ENCODE measurements around the gene PGAM1. TPM values are rescaled to one million over a fixed set of nuclear protein-coding genes. Genes with fewer than 3 reads are reported as not detected.

Gene PGAM1
- total RNA-seq, 6 donors from 2014 or later: 55.5 to 184 (median 137) TPM

GRCh38 chr10:97381626-97382025 lies 44.4 kb upstream of the PGAM1 start:
- no peak for DNase-seq
- Histone ChIP-seq H3K27me3 (no peaks in the 10 kb centered on the region), H3K27ac (no peak overlapping the region), H3K4me3 (no peak overlapping the region), H3K4me1 (no peaks in the 10 kb centered on the region), H3K36me3 (peaks cover 2 to 71% (median 38%) of the 10 kb centered on the region in 4 donors), H3K9me3 (no peaks in the 10 kb centered on the region)
- ATAC-seq (ENCODE audit: low FRiP score in 2 of 2): no peak
- WGBS, 2 donors: 94 to 95% methylated on average over 8 of the region's 8 CpGs
- no peak for TF ChIP-seq POLR2AphosphoS5 (IDR thresholded peaks at IDR 0.05)
- no peak for TF ChIP-seq EP300 (IDR thresholded peaks at IDR 0.05)

DNA sequence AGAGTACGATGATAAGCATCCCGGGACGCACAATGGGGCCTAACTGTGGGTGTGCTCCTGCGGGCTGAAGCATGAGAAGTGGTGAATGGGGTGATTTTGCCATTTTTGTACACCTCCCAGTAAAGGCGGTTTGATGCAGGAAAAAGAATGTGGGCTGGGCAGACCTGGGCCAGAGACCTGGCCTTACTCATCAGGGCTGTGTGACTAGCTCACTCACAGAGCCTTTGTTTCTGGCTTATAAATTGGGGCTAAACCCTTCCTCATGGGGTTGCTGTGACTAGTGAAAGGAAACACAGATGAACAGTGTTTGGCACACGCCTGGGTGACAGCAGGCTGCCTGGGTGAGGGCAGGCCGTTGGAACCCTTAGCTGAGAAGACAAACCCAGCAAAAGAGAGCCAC lies 42.8 kb upstream of the PGAM1 start:
- no peaks in the 10 kb centered on the region for H3K9me3 ChIP-seq
- H3K36me3 ChIP-seq: peaks cover 2 to 72% (median 45%) of the 10 kb centered on the region in 4 donors
- no peak for DNase-seq
- H3K27me3 ChIP-seq: no peaks in the 10 kb centered on the region
- H3K4me3 ChIP-seq: no peak overlapping the region
- no peaks in the 10 kb centered on the region for H3K4me1 ChIP-seq
- TF ChIP-seq EP300 (IDR thresholded peaks at IDR 0.05) (no peak), POLR2AphosphoS5 (IDR thresholded peaks at IDR 0.05) (no peak), POLR2A (IDR thresholded peaks at IDR 0.05) (no peak)
- TF ChIP-seq, protein P1, sequence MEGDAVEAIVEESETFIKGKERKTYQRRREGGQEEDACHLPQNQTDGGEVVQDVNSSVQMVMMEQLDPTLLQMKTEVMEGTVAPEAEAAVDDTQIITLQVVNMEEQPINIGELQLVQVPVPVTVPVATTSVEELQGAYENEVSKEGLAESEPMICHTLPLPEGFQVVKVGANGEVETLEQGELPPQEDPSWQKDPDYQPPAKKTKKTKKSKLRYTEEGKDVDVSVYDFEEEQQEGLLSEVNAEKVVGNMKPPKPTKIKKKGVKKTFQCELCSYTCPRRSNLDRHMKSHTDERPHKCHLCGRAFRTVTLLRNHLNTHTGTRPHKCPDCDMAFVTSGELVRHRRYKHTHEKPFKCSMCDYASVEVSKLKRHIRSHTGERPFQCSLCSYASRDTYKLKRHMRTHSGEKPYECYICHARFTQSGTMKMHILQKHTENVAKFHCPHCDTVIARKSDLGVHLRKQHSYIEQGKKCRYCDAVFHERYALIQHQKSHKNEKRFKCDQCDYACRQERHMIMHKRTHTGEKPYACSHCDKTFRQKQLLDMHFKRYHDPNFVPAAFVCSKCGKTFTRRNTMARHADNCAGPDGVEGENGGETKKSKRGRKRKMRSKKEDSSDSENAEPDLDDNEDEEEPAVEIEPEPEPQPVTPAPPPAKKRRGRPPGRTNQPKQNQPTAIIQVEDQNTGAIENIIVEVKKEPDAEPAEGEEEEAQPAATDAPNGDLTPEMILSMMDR (IDR thresholded peaks at IDR 0.05): no peak
- WGBS, 2 donors: 89 to 94% methylated on average over 7 of the region's 7 CpGs
- no peak overlapping the region for H3K27ac ChIP-seq
- no peak for ATAC-seq (ENCODE audit: low FRiP score in 2 of 2)

- DNase-seq (no peak), ATAC-seq (ENCODE audit: low FRiP score in 2 of 2) (no peak)
- Histone ChIP-seq H3K4me3 (no peak overlapping the region), H3K27ac (no peak overlapping the region), H3K4me1 (no peaks in the 10 kb centered on the region), H3K27me3 (no peaks in the 10 kb centered on the region), H3K36me3 (peaks cover 5 to 72% (median 47%) of the 10 kb centered on the region in 4 donors), H3K9me3 (no peaks in the 10 kb centered on the region)
- 100% methylated on average over 5 of the region's 5 CpGs; no CpG with 5 or more reads in 1 of the 2 donors for WGBS, 2 donors
- TF ChIP-seq EP300 (IDR thresholded peaks at IDR 0.05) (no peak), POLR2AphosphoS5 (IDR thresholded peaks at IDR 0.05) (no peak), POLR2A (IDR thresholded peaks at IDR 0.05) (no peak)
- TF ChIP-seq, protein P1 (IDR thresholded peaks at IDR 0.05): no peak
Measured at GRCh38 chr10:97384156-97384555, 41.8 kb upstream of the PGAM1 start.

- DNase-seq (no peak), ATAC-seq (ENCODE audit: low FRiP score in 2 of 2) (no peak)
- H3K27me3 ChIP-seq: no peaks in the 10 kb centered on the region
- WGBS, 2 donors: 89% methylated on average over 6 of the region's 6 CpGs; no CpG with 5 or more reads in 1 of the 2 donors
- H3K4me3 ChIP-seq: no peak overlapping the region
- peaks cover 5 to 72% (median 48%) of the 10 kb centered on the region in 4 donors for H3K36me3 ChIP-seq
- H3K9me3 ChIP-seq: no peaks in the 10 kb centered on the region
- TF ChIP-seq EP300 (IDR thresholded peaks at IDR 0.05): no peak
- TF ChIP-seq, protein P1 (IDR thresholded peaks at IDR 0.05): no peak
- no peak for TF ChIP-seq POLR2A (IDR thresholded peaks at IDR 0.05)
- TF ChIP-seq POLR2AphosphoS5 (IDR thresholded peaks at IDR 0.05): no peak
- H3K4me1 ChIP-seq: no peaks in the 10 kb centered on the region
- no peak overlapping the region for H3K27ac ChIP-seq
Measured at GRCh38 chr10:97384641-97385040, 41.4 kb upstream of the PGAM1 start.

DNA sequence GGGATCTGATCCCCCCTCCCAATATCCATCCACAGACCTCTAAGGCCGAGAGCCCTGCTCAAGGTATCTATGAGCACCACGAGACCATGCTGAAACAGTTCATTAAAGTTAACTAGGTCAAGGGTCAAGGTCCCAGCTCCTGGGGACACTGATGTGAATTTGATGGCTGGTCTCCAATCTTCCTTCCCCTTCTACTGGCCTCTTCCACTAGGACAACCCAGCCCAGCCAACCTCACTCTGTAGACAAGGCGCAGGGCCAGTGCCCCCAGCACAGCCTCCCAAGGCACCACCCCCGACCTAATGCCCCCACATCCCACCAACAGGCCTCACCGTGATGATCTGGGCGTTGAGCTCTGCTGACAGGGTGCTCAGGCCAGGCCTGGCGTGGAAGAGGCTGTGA lies 40.4 kb upstream of the PGAM1 start:
- ATAC-seq (ENCODE audit: low FRiP score in 2 of 2) (no peak), DNase-seq (no peak)
- 94 to 97% methylated on average over 4 to 7 of the region's 7 CpGs for WGBS, 2 donors
- no peaks in the 10 kb centered on the region for H3K4me1 ChIP-seq
- H3K36me3 ChIP-seq: peaks cover 10 to 74% (median 52%) of the 10 kb centered on the region in 4 donors
- no peak overlapping the region for H3K4me3 ChIP-seq
- no peaks in the 10 kb centered on the region for H3K9me3 ChIP-seq
- no peak overlapping the region for H3K27ac ChIP-seq
- no peak for TF ChIP-seq POLR2AphosphoS5 (IDR thresholded peaks at IDR 0.05)
- TF ChIP-seq, protein P1 (IDR thresholded peaks at IDR 0.05): no peak
- H3K27me3 ChIP-seq: no peaks in the 10 kb centered on the region

Data from upper lobe of left lung (tissue), 6 donors.